ENCODE measurements around the gene BGN.

BGN gene

DNA sequence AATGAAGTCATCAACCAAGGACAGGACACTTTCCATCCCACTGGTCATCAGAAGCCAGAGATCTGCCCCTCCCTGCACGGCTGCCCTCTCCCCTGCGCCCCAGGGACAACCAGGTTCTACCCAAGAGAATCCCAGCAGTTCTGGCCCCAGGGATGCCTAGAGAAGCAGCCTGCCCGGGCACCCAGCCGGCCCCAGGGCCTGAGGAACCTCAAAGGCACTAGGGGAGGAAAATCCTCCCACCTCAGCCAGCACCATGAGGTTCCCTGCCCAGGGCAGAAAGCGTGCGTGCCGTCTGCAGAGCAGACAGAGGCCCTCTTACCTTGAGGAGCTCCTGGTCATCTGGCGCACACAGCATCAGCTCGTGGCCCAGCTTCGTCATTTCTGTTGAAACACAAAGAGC is 32.5 kb upstream of the BGN start:
- no peak for DNase-seq

GRCh38 chrX:153463031-153463430 is 31.7 kb upstream of the BGN start:
- DNase-seq, result no peak

- DNase-seq, result no peak
Measured at GRCh38 chrX:153463556-153463955, 31.2 kb upstream of the BGN start.

DNA sequence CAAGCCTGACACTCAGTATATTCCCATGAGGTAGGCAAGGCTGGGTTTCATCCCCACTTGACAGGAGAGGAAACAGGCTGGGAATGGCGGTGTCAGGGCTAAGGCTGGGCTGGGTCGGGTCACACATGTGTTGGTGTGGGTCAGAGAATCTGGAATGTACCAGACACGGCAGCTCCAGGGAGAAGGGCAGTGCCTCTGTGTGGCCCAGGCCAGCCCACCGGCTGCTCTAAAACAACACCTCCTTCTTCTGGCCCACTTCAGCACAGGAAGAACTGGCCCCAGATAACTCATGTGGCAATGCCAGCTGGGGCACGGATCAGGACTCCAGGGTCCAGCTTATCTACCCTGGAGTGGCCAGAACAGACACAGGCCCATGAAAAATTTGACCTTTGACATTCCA is 30.7 kb upstream of the BGN start:
- no peak for DNase-seq

DNA sequence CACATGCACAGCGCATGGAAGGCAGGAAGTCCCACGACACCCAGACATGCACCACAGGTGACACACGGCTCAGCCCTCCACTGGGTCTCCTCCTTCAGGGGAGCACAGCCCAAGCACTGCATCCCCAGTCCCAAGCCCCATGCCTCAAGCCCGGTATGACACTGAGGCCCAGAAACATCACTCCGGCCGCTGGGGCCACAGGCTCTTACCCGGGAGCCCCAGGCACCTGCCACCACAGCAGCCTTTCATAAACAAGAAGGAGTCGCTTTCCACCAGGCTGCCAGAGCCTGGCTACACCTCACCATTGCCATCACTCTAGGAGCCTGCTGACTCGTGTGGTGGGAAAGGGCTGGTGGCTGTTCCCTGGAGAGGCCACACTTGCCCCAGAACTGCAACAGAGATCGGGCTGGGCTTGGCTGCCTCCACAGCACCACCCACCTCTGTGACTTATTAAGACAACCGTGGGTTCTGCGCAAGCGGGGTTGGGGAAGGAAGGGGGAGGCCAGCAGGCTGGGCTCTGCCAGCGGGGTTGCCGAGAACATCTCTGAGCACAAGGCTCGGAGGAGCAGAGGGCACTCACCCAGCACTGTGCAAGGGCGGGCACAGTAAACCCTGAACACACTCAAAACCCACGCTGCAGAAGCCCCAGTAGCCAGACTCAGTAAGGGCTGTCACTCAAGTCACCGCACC is 28.9 kb upstream of the BGN start:
- no peak for DNase-seq

DNA sequence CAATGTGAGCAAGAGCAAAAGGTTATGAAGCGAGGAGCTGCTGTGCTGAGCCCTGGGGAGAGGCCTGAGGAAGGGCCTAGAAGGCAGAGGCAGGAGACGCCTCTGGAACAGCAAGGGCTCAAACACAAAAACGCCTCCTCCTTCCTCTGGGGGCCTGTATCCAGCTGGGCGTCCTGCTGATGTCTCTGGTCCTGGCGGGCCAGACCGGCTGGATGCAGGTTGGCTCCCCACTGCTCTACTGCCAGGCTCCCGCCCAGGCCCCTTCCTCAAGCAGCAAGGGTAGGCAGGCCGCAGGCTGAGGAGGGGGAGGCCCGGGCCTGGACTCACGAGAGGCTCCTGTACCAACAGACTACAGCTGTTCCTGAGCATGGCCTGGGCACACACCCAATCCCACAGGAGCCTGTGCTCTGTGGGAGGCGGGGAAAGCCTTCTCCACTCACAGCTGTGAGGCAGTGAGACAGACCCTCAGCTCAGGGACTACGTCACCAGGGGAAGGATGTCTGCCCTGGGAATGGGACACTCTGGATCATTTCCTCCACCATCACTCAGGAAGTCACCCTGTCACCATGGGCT is 26.7 kb upstream of the BGN start:
- no peak for DNase-seq

- peak; percentile 31 for DNase-seq
Measured at GRCh38 chrX:153469811-153470410, 24.9 kb upstream of the BGN start.

DNA sequence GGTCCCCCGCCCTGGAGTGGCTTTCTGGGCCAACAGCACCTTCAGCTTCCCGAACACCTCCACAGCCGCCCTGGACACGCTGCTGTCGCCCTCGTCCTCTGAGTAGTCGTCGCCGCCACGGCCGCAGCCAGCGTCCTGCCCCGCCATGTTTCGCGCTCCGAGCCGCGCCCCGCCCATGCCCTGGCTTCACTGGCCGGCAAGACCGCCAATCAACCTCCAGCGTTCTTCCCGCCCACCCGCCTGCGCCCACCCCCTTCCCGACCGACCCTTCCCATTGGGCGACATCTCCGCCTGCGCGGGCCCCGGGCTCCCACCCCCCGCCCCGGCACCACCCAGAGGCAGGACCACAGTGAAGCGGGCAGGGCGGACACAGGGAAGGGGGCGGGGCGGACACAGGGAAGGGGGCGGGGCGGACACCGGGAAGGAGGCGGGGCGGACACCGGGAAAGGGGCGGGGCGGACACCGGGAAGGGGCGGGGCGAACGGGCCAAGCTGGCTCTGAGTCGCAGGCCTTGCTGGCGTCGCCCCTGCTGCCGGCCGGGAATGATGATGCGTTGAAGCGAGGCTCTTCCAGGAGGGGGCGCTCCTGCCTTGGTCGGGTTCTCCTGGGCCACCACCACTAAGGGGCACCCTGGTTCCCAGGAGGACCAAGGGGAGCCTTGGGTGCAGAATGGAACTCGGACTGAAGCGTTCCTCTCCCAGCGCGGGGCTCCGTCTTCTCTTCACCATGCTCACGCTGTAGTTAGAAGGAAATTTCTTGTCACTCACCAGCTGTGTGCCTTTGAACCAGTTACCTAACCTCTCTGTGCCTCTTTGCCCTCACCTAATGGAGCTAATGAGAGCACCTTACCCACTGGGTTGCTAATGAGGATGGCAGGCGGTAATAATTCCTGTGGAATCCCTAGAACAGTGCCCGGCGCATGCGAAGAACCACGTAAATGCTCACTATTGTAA is 24.1 kb upstream of the BGN start, which contains the start of gene HAUS7:
Gene HAUS7, minus strand, starts transcription at position 166 of the 953 bp plus-strand sequence. Its CDS starts 19 bp downstream, at position 147.
- DNase-seq, result peak; percentile 87

GRCh38 chrX:153471663-153472280 is 23.0 kb upstream of the BGN start:
- DNase-seq, result no peak

DNA sequence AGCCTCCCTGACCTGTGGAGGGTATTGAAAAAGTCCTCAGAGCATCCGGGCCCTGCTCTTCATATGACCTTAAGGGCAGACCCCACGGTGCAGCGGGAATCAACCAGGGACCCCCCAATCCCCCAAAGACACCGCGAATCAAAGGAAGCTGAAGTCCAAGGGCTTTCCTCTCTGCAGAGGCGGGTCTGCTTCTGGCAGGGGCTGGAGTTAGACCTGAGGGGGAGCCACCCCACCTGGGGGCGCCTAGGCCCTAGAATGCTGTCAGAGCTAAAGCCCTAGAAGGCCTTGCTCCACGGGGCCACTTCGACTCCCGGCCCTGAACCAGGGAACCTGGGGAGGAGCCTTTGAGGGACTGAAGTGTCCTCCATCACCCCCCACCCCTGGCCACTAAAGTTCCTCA is 21.7 kb upstream of the BGN start:
- DNase-seq, result no peak

DNA sequence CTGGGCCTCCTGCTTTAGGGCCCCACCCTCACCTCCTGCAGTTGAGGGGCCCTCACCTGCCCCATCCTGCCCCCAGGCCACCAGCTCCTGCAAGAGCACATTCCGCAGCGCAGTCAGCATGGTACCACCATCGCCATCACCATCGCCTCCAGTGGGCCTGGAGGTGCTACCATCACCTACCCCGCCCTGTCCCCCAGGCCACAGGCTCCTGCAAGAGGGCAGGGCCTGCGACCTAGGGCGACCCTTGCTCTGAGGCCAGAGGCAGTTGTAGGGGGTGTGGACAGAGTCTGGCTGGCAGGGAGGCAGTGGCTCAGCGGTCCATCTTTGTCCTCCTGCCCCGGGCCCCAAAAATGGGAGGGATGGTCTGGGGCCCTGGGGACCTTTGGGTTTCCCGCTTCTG is 20.5 kb upstream of the BGN start:
- no peak for DNase-seq

DNA sequence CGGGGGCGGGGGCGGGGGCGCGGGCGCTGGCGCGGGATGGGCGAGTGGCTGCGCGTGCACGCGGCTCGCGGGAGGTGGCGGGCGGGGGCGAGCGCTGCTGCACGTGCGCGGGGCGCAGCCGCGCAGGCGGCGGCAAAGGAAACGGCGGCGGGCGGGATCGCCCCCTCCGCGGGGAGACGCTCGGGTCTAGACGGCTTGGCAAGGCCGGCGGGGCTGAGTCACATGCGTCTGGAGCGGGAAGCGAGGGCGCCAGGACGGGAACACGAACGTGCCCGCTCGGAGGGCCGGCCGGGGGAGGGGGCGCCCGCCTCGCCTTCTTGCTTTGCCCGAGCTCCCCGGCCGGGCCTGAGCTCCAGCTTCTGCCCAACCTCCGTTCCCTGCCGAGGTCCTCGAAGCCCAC is 20.1 kb upstream of the BGN start:
- DNase-seq, result peak; percentile 65

DNA sequence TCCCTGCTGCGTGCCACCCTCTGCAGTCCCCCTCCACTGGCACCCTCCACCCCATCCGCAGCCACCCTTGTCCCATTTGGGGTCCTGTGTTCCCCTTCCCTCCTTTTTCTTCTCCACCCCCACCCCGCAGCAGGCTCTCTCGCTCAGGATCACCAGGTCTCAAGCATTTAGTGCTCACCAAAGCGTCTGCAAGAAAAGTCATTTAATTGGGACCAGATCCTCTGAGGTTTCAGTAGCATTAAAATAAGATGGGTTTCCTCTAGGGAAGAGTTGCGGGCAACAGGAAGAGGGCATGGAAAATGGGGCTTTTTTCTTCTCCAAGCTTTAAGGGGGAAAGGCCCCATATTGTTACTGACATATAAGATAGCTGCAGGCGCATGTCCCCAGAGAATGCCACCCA is 19.5 kb upstream of the BGN start:
- no peak for DNase-seq

DNA sequence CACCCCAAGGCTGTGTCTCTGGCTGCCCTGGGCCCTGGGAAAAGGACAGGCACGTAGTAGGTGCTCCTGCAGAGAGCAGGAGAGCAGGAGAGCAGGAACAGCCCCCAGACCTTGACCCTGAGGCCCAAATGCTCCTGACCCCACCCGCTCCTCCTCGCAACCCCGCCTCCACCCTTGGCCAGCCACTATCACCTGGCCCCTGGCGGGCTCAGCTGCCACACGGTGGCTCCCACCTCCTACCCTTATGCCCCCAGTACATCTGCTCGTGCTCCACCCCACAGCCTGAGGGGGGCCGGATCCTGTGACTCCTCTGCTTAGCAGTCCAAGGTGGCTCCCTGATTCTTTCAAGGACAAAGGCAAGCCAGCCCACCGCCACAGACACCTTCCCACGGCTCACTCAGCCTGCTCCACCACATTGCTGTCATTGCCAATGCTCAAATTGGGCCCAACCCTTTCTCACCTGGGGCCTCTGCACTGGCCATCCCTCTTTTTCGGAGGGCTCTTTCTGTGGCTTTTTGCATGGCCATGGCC is 19.0 kb upstream of the BGN start:
- no peak for DNase-seq

GRCh38 chrX:153476666-153477363 is 18.0 kb upstream of the BGN start:
- peak; percentile 68 for DNase-seq

DNA sequence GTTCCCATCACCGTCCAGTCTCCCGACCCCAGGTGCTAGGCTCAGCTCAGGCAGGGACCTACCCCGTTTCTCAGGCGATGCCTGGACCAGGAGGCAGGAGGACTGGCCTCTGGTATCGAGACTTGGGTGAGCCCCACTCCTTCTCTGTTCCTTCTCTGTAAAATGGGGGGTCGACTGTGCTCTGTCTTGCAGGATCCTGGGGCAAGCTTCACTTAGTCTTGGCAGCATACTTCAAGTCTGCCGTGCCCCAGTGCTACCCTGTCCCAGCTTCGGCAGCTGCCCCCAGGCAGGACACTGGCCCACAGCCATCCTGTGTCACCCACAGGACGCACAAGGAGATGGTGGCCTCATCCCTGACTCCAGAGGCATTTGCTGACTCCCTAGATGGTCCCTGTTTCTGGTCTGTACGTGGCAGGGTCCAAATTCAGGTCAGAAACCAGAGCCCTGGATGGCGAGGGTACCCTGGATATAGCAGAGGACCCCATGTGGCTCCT is 17.4 kb upstream of the BGN start:
- peak; percentile 13 for DNase-seq

- no peak for DNase-seq
Measured at GRCh38 chrX:153477901-153478300, 16.9 kb upstream of the BGN start.

DNA sequence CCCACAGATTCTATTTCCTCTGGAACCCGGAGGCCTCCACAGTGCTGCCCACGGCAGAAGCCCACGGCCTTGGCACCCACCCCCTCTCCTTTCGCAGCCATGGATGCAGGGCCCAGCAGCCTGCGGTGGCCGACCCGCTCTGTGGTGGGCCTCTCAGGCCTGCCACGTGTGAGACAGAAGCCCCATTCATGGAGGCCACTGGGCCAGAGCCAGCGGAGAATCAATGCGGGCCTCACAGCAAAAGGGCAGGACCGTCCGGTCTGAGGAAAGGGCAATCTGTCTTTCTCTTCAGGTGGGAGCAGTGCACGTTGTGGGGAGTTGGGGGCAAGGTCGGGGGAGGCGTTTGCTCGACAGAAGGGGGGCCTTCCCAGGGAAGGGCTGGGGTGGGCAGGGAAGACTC is 16.0 kb upstream of the BGN start:
- no peak for DNase-seq

- no peak for DNase-seq
Measured at GRCh38 chrX:153481043-153481442, 13.7 kb upstream of the BGN start.

DNA sequence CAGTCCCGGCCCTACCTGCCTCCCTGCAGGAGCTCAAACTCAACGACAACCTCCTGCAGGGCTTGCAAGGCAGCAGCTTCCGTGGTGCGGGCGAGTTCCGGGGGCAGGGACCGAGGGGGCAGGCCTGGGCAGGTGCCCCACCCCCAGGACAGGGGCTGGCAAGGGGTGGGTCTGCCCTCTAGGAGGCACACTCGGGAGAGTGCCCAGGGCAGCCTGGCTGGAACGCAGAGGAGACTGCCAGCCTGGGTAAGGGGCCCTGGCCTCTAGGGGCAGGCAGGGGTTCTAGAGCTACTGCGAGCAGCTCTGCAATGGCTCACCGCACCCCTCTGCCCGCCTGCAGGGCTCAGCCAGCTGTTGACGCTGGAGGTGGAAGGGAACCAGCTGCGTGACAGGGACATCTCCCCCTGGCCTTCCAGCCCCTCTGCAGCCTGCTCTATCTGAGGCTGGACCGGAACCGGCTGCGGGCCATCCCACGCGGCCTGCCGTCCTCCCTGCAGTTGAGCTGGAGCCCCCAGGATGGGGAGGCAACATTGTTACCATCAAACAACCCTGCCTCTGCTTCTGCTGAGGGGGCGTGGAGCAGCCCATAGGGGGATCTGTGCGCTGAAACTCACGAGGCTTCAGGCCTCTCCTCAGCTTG is 12.3 kb upstream of the BGN start:
- DNase-seq, result no peak

GRCh38 chrX:153485396-153486080 is 9.2 kb upstream of the BGN start:
- no peak for DNase-seq

Data from EL (cell line).